GM23338 (cell line): Measurements from ENCODE around the gene PGM2. TPM values are rescaled to one million over a fixed set of nuclear protein-coding genes. Genes with fewer than 3 reads are reported as not detected.

Experiments used
- ATAC-seq: fragments of 200-7000 bp; cut with Tn5 transposase; 3 replicates; pipeline ENCODE4 v1.9.1; 2020
- DNase-seq: peaks from one replicate; pipeline ENCODE4 v3.0.0-alpha.2; 2015; ENCODE audit warnings: low spot score
- H2AFZ ChIP-seq: fragments of 200-600 bp; sonication (generic); 2 replicates; pipeline ENCODE4 v1.8.0; 2016; ENCODE audit warnings: antibody characterized with exemption, mild to moderate bottlenecking, moderate library complexity
- H3F3A ChIP-seq: fragments of 200-600 bp; sonication (generic); replicated peaks from 2 replicates; pipeline ENCODE4 v1.8.0; 2017; ENCODE audit warnings: antibody characterized with exemption, mixed run types, low read depth
- H3K27ac ChIP-seq: fragments of 200-600 bp; sonication (generic); 2 replicates; pipeline ENCODE4 v1.6.1; 2016; ENCODE audit warnings: low read depth
- H3K27me3 ChIP-seq: fragments of 200-600 bp; sonication (generic); 2 replicates; pipeline ENCODE4 v1.8.0; 2016; ENCODE audit warnings: mild to moderate bottlenecking, mixed run types, moderate library complexity; ENCODE audit not compliant: insufficient read depth
- H3K36me3 ChIP-seq: fragments of 200-600 bp; sonication (generic); 2 replicates; pipeline ENCODE4 v1.8.0; 2016; ENCODE audit warnings: mild to moderate bottlenecking; ENCODE audit not compliant: insufficient read depth
- H3K4me1 ChIP-seq: fragments of 200-600 bp; sonication (generic); 2 replicates; pipeline ENCODE4 v1.8.0; 2016; ENCODE audit warnings: mild to moderate bottlenecking, moderate library complexity; ENCODE audit not compliant: insufficient read depth
- H3K4me2 ChIP-seq: fragments of 200-600 bp; sonication (generic); 2 replicates; pipeline ENCODE4 v1.7.1; 2017; ENCODE audit warnings: mixed run types
- H3K4me3 ChIP-seq: fragments of 200-600 bp; sonication (generic); 2 replicates; pipeline ENCODE4 v1.6.1; 2016; ENCODE audit warnings: mixed run types
- H3K79me2 ChIP-seq: fragments of 200-600 bp; sonication (generic); replicated peaks from 2 replicates; pipeline ENCODE4 v1.8.0; 2017; ENCODE audit warnings: mild to moderate bottlenecking; ENCODE audit not compliant: insufficient read depth
- H3K9me2 ChIP-seq: fragments of 200-600 bp; sonication (generic); 2 replicates; pipeline ENCODE4 v1.8.0; 2017; ENCODE audit not compliant: insufficient read depth
- H4K20me1 ChIP-seq: fragments of 200-600 bp; sonication (generic); replicated peaks from 2 replicates; pipeline ENCODE4 v1.8.0; 2017; ENCODE audit warnings: mild to moderate bottlenecking; ENCODE audit not compliant: insufficient read depth
- H3K27ac Mint-ChIP-seq: 2 replicates; pipeline ENCODE4 v1.8.0; 2020; ENCODE audit warnings: inconsistent platforms, mild to moderate bottlenecking, moderate library complexity, mixed read lengths
- H3K27me3 Mint-ChIP-seq: 3 replicates; pipeline ENCODE4 v1.8.0; 2022; ENCODE audit warnings: low read depth, mild to moderate bottlenecking, moderate library complexity, mixed read lengths, inconsistent platforms; ENCODE audit not compliant: insufficient read depth, poor library complexity
- H3K36me3 Mint-ChIP-seq: 3 replicates; pipeline ENCODE4 v1.8.0; 2021; ENCODE audit warnings: low read depth, mild to moderate bottlenecking, inconsistent platforms, moderate library complexity, mixed read lengths
- H3K4me1 Mint-ChIP-seq: 3 replicates; pipeline ENCODE4 v1.8.0; 2020; ENCODE audit warnings: mild to moderate bottlenecking, inconsistent platforms, mixed read lengths
- H3K4me3 Mint-ChIP-seq: 3 replicates; pipeline ENCODE4 v1.8.0; 2021; ENCODE audit warnings: moderate library complexity, mild to moderate bottlenecking, inconsistent platforms, mixed read lengths
- H3K9me3 Mint-ChIP-seq: 3 replicates; pipeline ENCODE4 v1.8.0; 2020; ENCODE audit warnings: moderate library complexity, mild to moderate bottlenecking, inconsistent platforms, mixed read lengths
- CTCF ChIP-seq, 2 experiments: fragments of 200-600 bp in 1 of 2; sonication (generic) in 1 of 2; conservative IDR thresholded peaks; 2 replicates each; pipeline versions ENCODE4 v1.5.1 to v1.6.1; 2016 to 2017; ENCODE audit warnings: antibody characterized with exemption in 2 of 2, low read depth in 2 of 2, mild to moderate bottlenecking in 2 of 2, moderate library complexity in 1 of 2
- EZH2 ChIP-seq: fragments of 200-600 bp; sonication (generic); IDR thresholded peaks from one replicate; pipeline ENCODE4 v1.8.0; 2017; ENCODE audit warnings: antibody characterized with exemption, mild to moderate bottlenecking, low read depth; ENCODE audit not compliant: unreplicated experiment
- EZH2phosphoT487 ChIP-seq: fragments of 200-600 bp; sonication (generic); IDR thresholded peaks from one replicate; pipeline ENCODE4 v1.8.1; 2018; ENCODE audit warnings: antibody characterized with exemption; ENCODE audit not compliant: unreplicated experiment
- JUNB ChIP-seq: IDR thresholded peaks from one replicate; pipeline ENCODE4 v1.6.1; 2016; ENCODE audit warnings: antibody characterized with exemption; ENCODE audit not compliant: unreplicated experiment
- NANOG ChIP-seq: IDR thresholded peaks from 2 replicates; pipeline ENCODE4 v1.6.1; 2016; ENCODE audit warnings: antibody characterized with exemption, borderline replicate concordance
- POLR2AphosphoS5 ChIP-seq: IDR thresholded peaks from 2 replicates; pipeline ENCODE4 v1.6.1; 2016; ENCODE audit warnings: antibody characterized with exemption, low read depth
- ZNF114 ChIP-seq: fragments of 250-450 bp; sonication (Bioruptor Pico); IDR thresholded peaks from 2 replicates; pipeline ENCODE4 v1.5.0; 2020; ENCODE audit warnings: mild to moderate bottlenecking, moderate library complexity
- ZNF331 ChIP-seq: fragments of 250-450 bp; sonication (Bioruptor Pico); IDR thresholded peaks from 2 replicates; pipeline ENCODE4 v1.5.0; 2020; ENCODE audit warnings: low read depth, mild to moderate bottlenecking, moderate library complexity
- polyA plus RNA-seq: library from polyadenylated mRNA; unstranded; fragments of >200 nt; fragmentation: Nextera tagmentation; extraction: Ambion mirVana; gene quantifications from 2 replicates; pipeline ENCODE4 v1.2.1, GENCODE V29; 2016
- total RNA-seq: library from RNA; depleted of rRNA; stranded (reverse); fragments of >200 nt; shearing (Covaris generic); gene quantifications from 2 replicates; pipeline ENCODE4 v1.2.3, GENCODE V29; 2014
- TF ChIP-seq, protein P1 (sequence below): fragments of 250-450 bp; sonication (Bioruptor Pico); IDR thresholded peaks from 2 replicates; pipeline ENCODE4 v1.5.0; 2020; ENCODE audit warnings: mild to moderate bottlenecking, moderate library complexity
- TF ChIP-seq, protein P2 (sequence below): IDR thresholded peaks from one replicate; pipeline ENCODE4 v1.6.1; 2018; ENCODE audit warnings: antibody characterized with exemption; ENCODE audit not compliant: unreplicated experiment

PGM2 gene
- total and polyA plus RNA-seq, 2 experiments from 2014 or later: 11.4 to 30.8 TPM

- TF ChIP-seq, protein P1, sequence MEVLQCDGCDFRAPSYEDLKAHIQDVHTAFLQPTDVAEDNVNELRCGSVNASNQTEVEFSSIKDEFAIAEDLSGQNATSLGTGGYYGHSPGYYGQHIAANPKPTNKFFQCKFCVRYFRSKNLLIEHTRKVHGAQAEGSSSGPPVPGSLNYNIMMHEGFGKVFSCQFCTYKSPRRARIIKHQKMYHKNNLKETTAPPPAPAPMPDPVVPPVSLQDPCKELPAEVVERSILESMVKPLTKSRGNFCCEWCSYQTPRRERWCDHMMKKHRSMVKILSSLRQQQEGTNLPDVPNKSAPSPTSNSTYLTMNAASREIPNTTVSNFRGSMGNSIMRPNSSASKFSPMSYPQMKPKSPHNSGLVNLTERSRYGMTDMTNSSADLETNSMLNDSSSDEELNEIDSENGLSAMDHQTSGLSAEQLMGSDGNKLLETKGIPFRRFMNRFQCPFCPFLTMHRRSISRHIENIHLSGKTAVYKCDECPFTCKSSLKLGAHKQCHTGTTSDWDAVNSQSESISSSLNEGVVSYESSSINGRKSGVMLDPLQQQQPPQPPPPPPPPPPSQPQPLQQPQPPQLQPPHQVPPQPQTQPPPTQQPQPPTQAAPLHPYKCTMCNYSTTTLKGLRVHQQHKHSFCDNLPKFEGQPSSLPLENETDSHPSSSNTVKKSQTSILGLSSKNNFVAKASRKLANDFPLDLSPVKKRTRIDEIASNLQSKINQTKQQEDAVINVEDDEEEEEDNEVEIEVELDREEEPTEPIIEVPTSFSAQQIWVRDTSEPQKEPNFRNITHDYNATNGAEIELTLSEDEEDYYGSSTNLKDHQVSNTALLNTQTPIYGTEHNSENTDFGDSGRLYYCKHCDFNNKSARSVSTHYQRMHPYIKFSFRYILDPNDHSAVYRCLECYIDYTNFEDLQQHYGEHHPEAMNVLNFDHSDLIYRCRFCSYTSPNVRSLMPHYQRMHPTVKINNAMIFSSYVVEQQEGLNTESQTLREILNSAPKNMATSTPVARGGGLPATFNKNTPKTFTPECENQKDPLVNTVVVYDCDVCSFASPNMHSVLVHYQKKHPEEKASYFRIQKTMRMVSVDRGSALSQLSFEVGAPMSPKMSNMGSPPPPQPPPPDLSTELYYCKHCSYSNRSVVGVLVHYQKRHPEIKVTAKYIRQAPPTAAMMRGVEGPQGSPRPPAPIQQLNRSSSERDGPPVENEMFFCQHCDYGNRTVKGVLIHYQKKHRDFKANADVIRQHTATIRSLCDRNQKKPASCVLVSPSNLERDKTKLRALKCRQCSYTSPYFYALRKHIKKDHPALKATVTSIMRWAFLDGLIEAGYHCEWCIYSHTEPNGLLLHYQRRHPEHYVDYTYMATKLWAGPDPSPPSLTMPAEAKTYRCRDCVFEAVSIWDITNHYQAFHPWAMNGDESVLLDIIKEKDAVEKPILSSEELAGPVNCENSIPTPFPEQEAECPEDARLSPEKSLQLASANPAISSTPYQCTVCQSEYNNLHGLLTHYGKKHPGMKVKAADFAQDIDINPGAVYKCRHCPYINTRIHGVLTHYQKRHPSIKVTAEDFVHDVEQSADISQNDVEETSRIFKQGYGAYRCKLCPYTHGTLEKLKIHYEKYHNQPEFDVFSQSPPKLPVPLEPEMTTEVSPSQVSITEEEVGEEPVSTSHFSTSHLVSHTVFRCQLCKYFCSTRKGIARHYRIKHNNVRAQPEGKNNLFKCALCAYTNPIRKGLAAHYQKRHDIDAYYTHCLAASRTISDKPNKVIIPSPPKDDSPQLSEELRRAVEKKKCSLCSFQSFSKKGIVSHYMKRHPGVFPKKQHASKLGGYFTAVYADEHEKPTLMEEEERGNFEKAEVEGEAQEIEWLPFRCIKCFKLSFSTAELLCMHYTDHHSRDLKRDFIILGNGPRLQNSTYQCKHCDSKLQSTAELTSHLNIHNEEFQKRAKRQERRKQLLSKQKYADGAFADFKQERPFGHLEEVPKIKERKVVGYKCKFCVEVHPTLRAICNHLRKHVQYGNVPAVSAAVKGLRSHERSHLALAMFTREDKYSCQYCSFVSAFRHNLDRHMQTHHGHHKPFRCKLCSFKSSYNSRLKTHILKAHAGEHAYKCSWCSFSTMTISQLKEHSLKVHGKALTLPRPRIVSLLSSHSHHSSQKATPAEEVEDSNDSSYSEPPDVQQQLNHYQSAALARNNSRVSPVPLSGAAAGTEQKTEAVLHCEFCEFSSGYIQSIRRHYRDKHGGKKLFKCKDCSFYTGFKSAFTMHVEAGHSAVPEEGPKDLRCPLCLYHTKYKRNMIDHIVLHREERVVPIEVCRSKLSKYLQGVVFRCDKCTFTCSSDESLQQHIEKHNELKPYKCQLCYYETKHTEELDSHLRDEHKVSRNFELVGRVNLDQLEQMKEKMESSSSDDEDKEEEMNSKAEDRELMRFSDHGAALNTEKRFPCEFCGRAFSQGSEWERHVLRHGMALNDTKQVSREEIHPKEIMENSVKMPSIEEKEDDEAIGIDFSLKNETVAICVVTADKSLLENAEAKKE (CRISPR knock-in tag): no peak
- TF ChIP-seq POLR2AphosphoS5: no peak
- TF ChIP-seq EZH2: no peak
- no peak for TF ChIP-seq JUNB
- no peak for TF ChIP-seq NANOG
- TF ChIP-seq CTCF (conservative IDR thresholded peaks at IDR 0.05; ENCODE audit: low read depth in 2 of 2): no peak
Observed at GRCh38 chr4:37865450-37865849, 39.0 kb downstream of the PGM2 start (continued).

DNA sequence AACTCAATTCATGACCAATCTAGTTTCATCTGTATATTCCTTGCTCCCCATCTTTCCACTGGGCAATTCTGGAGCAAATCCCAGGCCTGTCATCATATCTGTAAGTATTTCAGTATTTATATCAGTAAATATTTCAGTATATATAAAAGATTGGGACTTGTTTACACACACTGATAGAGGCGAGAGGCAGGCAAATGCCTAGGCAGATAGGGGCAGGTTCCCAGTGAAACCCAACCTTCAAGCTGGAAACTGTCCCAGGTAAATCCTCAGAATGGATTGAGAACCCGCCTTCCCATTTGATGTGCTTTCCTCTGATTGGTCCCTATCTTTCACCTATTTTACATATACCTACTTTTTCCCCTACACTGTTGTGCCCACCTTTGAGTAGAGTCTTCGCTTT is 40.6 kb downstream of the PGM2 start:
- Histone ChIP-seq H3F3A (no peaks in the 10 kb centered on the region), H3K36me3 (no peaks in the 10 kb centered on the region), H3K79me2 (no peaks in the 10 kb centered on the region), H3K9me2 (no peaks in the 10 kb centered on the region), H3K27ac (no peak overlapping the region), H3K4me3 (no peak overlapping the region), H3K4me2 (no peak overlapping the region), H3K27me3 (no peaks in the 10 kb centered on the region), H4K20me1 (no peaks in the 10 kb centered on the region), H3K4me1 (no peaks in the 10 kb centered on the region), H2AFZ (no peak overlapping the region)
- Mint-ChIP-seq H3K4me1 (no peaks in the 10 kb centered on the region), H3K36me3 (peaks cover 17% of the 10 kb centered on the region), H3K27ac (no peak overlapping the region), H3K9me3 (no peaks in the 10 kb centered on the region), H3K27me3 (peaks cover 5% of the 10 kb centered on the region), H3K4me3 (no peak overlapping the region)
- DNase-seq (no peak), ATAC-seq (no peak)
- no peak for TF ChIP-seq EZH2phosphoT487
- no peak for TF ChIP-seq ZNF114 (CRISPR knock-in tag)
- TF ChIP-seq, protein P2, sequence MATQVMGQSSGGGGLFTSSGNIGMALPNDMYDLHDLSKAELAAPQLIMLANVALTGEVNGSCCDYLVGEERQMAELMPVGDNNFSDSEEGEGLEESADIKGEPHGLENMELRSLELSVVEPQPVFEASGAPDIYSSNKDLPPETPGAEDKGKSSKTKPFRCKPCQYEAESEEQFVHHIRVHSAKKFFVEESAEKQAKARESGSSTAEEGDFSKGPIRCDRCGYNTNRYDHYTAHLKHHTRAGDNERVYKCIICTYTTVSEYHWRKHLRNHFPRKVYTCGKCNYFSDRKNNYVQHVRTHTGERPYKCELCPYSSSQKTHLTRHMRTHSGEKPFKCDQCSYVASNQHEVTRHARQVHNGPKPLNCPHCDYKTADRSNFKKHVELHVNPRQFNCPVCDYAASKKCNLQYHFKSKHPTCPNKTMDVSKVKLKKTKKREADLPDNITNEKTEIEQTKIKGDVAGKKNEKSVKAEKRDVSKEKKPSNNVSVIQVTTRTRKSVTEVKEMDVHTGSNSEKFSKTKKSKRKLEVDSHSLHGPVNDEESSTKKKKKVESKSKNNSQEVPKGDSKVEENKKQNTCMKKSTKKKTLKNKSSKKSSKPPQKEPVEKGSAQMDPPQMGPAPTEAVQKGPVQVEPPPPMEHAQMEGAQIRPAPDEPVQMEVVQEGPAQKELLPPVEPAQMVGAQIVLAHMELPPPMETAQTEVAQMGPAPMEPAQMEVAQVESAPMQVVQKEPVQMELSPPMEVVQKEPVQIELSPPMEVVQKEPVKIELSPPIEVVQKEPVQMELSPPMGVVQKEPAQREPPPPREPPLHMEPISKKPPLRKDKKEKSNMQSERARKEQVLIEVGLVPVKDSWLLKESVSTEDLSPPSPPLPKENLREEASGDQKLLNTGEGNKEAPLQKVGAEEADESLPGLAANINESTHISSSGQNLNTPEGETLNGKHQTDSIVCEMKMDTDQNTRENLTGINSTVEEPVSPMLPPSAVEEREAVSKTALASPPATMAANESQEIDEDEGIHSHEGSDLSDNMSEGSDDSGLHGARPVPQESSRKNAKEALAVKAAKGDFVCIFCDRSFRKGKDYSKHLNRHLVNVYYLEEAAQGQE: no peak
- no peak for TF ChIP-seq ZNF331 (CRISPR knock-in tag)
- no peak for TF ChIP-seq EZH2
